OCI-LY1 (cell line): ENCODE data around the gene PTPRN2.

Experiments used
- EZH2 ChIP-seq: fragments of 200-600 bp; sonication (generic), shearing (Covaris generic); IDR thresholded peaks from 2 replicates; pipeline ENCODE4 v1.8.0; 2017; ENCODE audit warnings: borderline replicate concordance, mixed run types, mild to moderate bottlenecking, antibody characterized with exemption, low read length, moderate library complexity, mixed read lengths
- TF ChIP-seq, protein P1 (sequence below): fragments of 200-600 bp; sonication (generic), shearing (Covaris generic); IDR thresholded peaks from 2 replicates; pipeline ENCODE4 v1.5.1; 2017; ENCODE audit warnings: mild to moderate bottlenecking, antibody characterized with exemption, low read length, moderate library complexity, mixed read lengths

- TF ChIP-seq, protein P1, sequence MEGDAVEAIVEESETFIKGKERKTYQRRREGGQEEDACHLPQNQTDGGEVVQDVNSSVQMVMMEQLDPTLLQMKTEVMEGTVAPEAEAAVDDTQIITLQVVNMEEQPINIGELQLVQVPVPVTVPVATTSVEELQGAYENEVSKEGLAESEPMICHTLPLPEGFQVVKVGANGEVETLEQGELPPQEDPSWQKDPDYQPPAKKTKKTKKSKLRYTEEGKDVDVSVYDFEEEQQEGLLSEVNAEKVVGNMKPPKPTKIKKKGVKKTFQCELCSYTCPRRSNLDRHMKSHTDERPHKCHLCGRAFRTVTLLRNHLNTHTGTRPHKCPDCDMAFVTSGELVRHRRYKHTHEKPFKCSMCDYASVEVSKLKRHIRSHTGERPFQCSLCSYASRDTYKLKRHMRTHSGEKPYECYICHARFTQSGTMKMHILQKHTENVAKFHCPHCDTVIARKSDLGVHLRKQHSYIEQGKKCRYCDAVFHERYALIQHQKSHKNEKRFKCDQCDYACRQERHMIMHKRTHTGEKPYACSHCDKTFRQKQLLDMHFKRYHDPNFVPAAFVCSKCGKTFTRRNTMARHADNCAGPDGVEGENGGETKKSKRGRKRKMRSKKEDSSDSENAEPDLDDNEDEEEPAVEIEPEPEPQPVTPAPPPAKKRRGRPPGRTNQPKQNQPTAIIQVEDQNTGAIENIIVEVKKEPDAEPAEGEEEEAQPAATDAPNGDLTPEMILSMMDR: no peak
- no peak for TF ChIP-seq EZH2
These were observed 484.2 kb downstream of the PTPRN2 start for GRCh38 chr7:158103378-158103777.
